Measurements from ENCODE around the gene ARHGAP21.
"Not testable (repeated sequence)": the region's sequence is repeated elsewhere in the genome, so short reads cannot be mapped to it uniquely, and the experiment has no call there.

ARHGAP21 gene

DNA sequence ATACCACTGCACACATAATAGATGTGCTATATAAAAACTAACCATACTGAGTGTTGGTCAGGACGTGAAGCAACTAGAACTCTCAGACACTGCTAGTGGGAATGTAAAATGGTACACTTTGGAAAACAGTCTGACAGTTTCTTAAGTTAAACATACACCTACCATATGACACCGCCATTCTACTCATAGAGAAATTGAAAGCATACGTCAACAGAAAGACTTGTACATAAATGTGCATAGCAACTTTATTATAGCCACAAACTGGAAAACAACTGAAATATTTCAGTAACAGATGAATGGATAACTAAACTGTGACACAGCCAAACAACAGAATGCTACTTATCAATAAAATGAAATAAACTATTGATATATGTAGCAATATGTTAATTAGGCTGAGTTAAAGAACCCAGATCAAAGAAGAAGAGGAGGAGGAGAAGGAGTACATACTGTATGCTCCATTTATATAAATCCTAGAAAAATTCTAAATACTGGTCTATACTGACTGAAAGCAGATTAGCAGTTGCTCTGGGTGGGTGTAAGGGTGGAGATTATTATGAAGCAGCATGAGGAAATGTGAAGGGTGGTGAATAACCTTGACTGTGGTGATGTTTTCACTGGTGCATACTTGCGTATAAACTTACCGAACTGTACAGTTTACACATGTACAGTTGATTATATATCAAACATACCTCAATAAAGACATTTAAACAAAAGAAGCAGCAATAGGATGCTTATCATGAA lies 48.6 kb downstream of the ARHGAP21 start:
- Histone ChIP-seq H3K4me1 (ENCODE audit: control extremely low read depth in 1 of 4, control insufficient read depth in 4 of 4, insufficient read depth in 4 of 4, low read length in 3 of 4) (peaks cover 0 to 1% (median 0%) of the 10 kb centered on the region in 4 experiments), H3K9me3 (ENCODE audit: control extremely low read depth in 1 of 5, control insufficient read depth in 4 of 5, insufficient read depth in 2 of 5, low read depth in 1 of 5, low read length in 4 of 5) (peaks cover 0 to 5% (median 0%) of the 10 kb centered on the region in 5 experiments), H3K27ac (ENCODE audit: insufficient read depth in 1 of 2, low read depth in 1 of 2, low read length in 2 of 2, poor library complexity in 1 of 2, severe bottlenecking in 2 of 2) (no peak overlapping the region), H3K27me3 (replicated peaks in 2 of 5; ENCODE audit: control insufficient read depth in 4 of 5, insufficient read depth in 5 of 5, low read length in 4 of 5) (no peaks in the 10 kb centered on the region), H3K4me3 (ENCODE audit: control insufficient read depth in 1 of 7, extremely low read depth in 1 of 7, insufficient read depth in 4 of 7, low read depth in 2 of 7, low read length in 6 of 7) (no peak overlapping the region), H3K36me3 (ENCODE audit: control insufficient read depth in 4 of 4, insufficient read depth in 4 of 4, low read length in 3 of 4) (no peaks in the 10 kb centered on the region)
- 100% methylated on average over 1 of the region's 5 CpGs for WGBS (ENCODE audit: insufficient coverage)
- no peak for DNase-seq
- ChIA-PET CTCF (no interaction called here), POLR2A (no interaction called here)

DNA sequence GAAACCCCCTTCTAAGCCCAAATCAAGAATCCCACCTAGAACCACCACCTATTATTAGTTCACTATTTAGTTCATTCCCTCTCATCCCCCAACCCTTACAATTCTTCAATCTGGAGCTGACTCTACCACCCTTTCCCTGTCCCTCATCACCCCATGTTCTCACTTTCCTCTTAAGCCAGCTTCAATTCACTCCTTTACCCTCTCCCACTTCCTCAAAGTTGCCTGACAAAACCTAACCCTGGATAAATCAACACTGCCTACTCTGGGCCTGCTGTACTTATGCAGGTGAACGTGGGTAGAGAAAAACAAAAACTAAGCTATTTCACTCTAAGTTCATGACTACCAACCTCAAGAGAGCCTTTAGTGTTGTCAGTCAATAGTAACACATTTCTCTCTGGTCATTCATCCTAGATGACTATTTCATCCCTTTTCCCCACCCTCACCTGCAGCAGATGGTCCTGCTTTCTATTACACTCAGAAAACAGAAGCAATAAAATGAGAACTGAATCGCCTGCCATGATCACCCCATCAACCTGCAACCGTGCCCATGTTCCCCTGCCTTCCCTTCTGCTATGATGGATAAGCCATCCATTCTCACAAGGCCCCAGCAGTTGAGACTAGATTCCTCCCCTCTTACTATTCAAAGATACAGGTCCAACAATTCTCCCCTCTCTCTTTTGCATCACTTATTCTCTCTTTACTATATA lies 52.6 kb downstream of the ARHGAP21 start:
- POLR2A ChIA-PET: no interaction called here
- Histone ChIP-seq H3K9me3 (ENCODE audit: control extremely low read depth in 1 of 5, control insufficient read depth in 4 of 5, insufficient read depth in 2 of 5, low read depth in 1 of 5, low read length in 4 of 5) (no peaks in the 10 kb centered on the region), H3K4me1 (ENCODE audit: control extremely low read depth in 1 of 4, control insufficient read depth in 4 of 4, insufficient read depth in 4 of 4, low read length in 3 of 4) (peaks cover 0 to 3% (median 0%) of the 10 kb centered on the region in 4 experiments), H3K27ac (ENCODE audit: insufficient read depth in 1 of 2, low read depth in 1 of 2, low read length in 2 of 2, poor library complexity in 1 of 2, severe bottlenecking in 2 of 2) (no peak overlapping the region), H3K27me3 (replicated peaks in 2 of 5; ENCODE audit: control insufficient read depth in 4 of 5, insufficient read depth in 5 of 5, low read length in 4 of 5) (no peaks in the 10 kb centered on the region), H3K36me3 (ENCODE audit: control insufficient read depth in 4 of 4, insufficient read depth in 4 of 4, low read length in 3 of 4) (peaks cover 2 to 8% (median 5%) of the 10 kb centered on the region in 4 experiments), H3K4me3 (ENCODE audit: control insufficient read depth in 1 of 7, extremely low read depth in 1 of 7, insufficient read depth in 4 of 7, low read depth in 2 of 7, low read length in 6 of 7) (no peak overlapping the region)
- no peak for DNase-seq
- CTCF ChIA-PET: interaction anchor here (0.7 to 1.1 kb wide), 3 partner anchors 10 to 325 kb away, joined by 3 read pairs; no protein-coding TSS in a partner anchor
- no CpG with 5 or more reads among the region's 3 CpGs for WGBS (ENCODE audit: insufficient coverage)

DNA sequence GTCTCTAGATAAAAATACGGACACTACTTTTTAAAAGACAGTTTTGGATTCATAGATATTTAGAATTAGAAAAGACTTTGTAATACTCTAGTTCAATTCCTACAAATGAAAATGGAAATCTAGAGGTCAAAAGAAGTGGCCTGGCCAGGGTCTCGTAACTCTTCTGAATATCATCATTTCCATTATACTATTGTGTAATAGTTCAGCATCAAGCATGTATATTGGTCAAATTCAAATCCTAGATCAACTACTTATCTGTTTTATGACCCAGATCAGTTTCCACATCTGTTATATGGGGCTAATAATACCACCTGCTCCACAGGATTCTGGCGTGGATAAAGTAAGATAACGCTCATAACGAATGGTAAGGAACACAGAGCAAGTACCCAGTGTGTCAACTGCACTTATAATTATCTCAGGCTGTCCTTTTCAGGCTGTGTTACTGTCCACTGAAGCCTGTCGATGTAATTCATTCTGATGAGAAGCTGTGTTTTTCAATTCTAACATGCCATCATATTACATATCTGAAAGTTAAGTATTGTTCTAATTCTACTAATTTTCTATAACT lies 54.3 kb downstream of the ARHGAP21 start:
- no peak overlapping the region for H3K4me3 ChIP-seq (ENCODE audit: control insufficient read depth in 1 of 7, extremely low read depth in 1 of 7, insufficient read depth in 4 of 7, low read depth in 2 of 7, low read length in 6 of 7)
- no peak overlapping the region for H3K27ac ChIP-seq (ENCODE audit: insufficient read depth in 1 of 2, low read depth in 1 of 2, low read length in 2 of 2, poor library complexity in 1 of 2, severe bottlenecking in 2 of 2)
- WGBS (ENCODE audit: insufficient coverage): 89% methylated on average over 3 of the region's 6 CpGs
- no peaks in the 10 kb centered on the region for H3K27me3 ChIP-seq (replicated peaks in 2 of 5; ENCODE audit: control insufficient read depth in 4 of 5, insufficient read depth in 5 of 5, low read length in 4 of 5)
- ChIA-PET CTCF (interaction anchor here (0.7 kb wide), 1 partner anchor 53 kb away, joined by 3 read pairs; no protein-coding TSS in a partner anchor), POLR2A (no interaction called here)
- no peak for DNase-seq
- H3K9me3 ChIP-seq (ENCODE audit: control extremely low read depth in 1 of 5, control insufficient read depth in 4 of 5, insufficient read depth in 2 of 5, low read depth in 1 of 5, low read length in 4 of 5): no peaks in the 10 kb centered on the region
- H3K36me3 ChIP-seq (ENCODE audit: control insufficient read depth in 4 of 4, insufficient read depth in 4 of 4, low read length in 3 of 4): peaks cover 2 to 8% (median 5%) of the 10 kb centered on the region in 4 experiments
- peaks cover 0 to 3% (median 0%) of the 10 kb centered on the region in 4 experiments for H3K4me1 ChIP-seq (ENCODE audit: control extremely low read depth in 1 of 4, control insufficient read depth in 4 of 4, insufficient read depth in 4 of 4, low read length in 3 of 4)

DNA sequence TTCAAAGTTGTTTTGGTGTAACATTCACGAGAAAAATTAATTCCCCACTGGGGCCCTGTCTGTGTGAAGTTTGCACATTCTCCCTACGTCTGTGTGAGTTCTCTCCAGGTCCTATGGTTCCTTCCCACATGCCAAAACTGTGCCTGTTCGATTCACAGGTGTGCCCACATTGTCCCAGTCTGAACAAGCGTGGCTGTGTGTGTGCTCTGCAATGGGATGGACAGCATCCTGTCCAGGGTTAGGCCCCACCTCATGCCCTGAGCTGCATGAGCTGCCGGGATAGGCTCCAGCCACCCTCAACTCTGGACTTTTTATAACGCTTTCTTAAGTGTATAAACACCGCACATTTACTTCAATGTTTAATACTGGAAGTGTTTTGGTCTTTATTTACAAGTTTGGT lies 55.4 kb downstream of the ARHGAP21 start:
- ChIA-PET CTCF (interaction anchor here (1.7 kb wide), 1 partner anchor 20 kb away, joined by 3 read pairs; no protein-coding TSS in a partner anchor), POLR2A (no interaction called here)
- Histone ChIP-seq H3K27me3 (replicated peaks in 2 of 5; ENCODE audit: control insufficient read depth in 4 of 5, insufficient read depth in 5 of 5, low read length in 4 of 5) (no peaks in the 10 kb centered on the region), H3K9me3 (ENCODE audit: control extremely low read depth in 1 of 5, control insufficient read depth in 4 of 5, insufficient read depth in 2 of 5, low read depth in 1 of 5, low read length in 4 of 5) (no peaks in the 10 kb centered on the region), H3K27ac (ENCODE audit: insufficient read depth in 1 of 2, low read depth in 1 of 2, low read length in 2 of 2, poor library complexity in 1 of 2, severe bottlenecking in 2 of 2) (no peak overlapping the region), H3K4me3 (ENCODE audit: control insufficient read depth in 1 of 7, extremely low read depth in 1 of 7, insufficient read depth in 4 of 7, low read depth in 2 of 7, low read length in 6 of 7) (no peak overlapping the region), H3K36me3 (ENCODE audit: control insufficient read depth in 4 of 4, insufficient read depth in 4 of 4, low read length in 3 of 4) (peaks cover 4 to 10% (median 6%) of the 10 kb centered on the region in 4 experiments), H3K4me1 (ENCODE audit: control extremely low read depth in 1 of 4, control insufficient read depth in 4 of 4, insufficient read depth in 4 of 4, low read length in 3 of 4) (peaks cover 0 to 3% (median 0%) of the 10 kb centered on the region in 4 experiments)
- 95% methylated on average over 4 of the region's 7 CpGs for WGBS (ENCODE audit: insufficient coverage)
- no peak for DNase-seq

DNA sequence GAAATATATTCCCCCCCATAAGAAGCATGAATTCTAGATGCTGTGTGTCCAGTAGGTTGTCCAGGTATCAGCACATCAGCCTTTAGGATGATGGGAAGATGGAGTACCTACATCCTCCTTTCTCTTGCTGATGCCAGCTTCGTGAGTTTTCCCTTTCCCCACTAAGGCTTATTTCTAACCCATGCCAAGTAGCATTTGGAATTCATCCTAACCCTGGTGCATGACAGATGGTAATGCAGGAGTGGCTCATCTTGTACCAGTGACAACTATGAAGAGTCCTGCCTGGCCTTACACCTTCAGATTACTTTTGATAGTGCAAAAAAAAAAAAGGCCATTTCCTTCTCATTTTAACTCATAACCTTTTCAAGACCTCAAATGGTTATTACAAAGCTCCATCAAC lies 58.7 kb downstream of the ARHGAP21 start:
- H3K27ac ChIP-seq (ENCODE audit: insufficient read depth in 1 of 2, low read depth in 1 of 2, low read length in 2 of 2, poor library complexity in 1 of 2, severe bottlenecking in 2 of 2): no peak overlapping the region
- H3K27me3 ChIP-seq (replicated peaks in 2 of 5; ENCODE audit: control insufficient read depth in 4 of 5, insufficient read depth in 5 of 5, low read length in 4 of 5): no peaks in the 10 kb centered on the region
- peaks cover 0 to 2% (median 0%) of the 10 kb centered on the region in 4 experiments for H3K4me1 ChIP-seq (ENCODE audit: control extremely low read depth in 1 of 4, control insufficient read depth in 4 of 4, insufficient read depth in 4 of 4, low read length in 3 of 4)
- peaks cover 4 to 10% (median 6%) of the 10 kb centered on the region in 4 experiments for H3K36me3 ChIP-seq (ENCODE audit: control insufficient read depth in 4 of 4, insufficient read depth in 4 of 4, low read length in 3 of 4)
- H3K4me3 ChIP-seq (ENCODE audit: control insufficient read depth in 1 of 7, extremely low read depth in 1 of 7, insufficient read depth in 4 of 7, low read depth in 2 of 7, low read length in 6 of 7): no peak overlapping the region
- H3K9me3 ChIP-seq (ENCODE audit: control extremely low read depth in 1 of 5, control insufficient read depth in 4 of 5, insufficient read depth in 2 of 5, low read depth in 1 of 5, low read length in 4 of 5): no peaks in the 10 kb centered on the region
- WGBS (ENCODE audit: insufficient coverage): no CpG with 5 or more reads among the region's 1 CpG
- ChIA-PET POLR2A (no interaction called here), CTCF (interaction anchor here (0.6 kb wide), 1 partner anchor 13 kb away, joined by 3 read pairs; no protein-coding TSS in a partner anchor)
- no peak for DNase-seq

GRCh38 chr10:24661376-24661775 lies 62.3 kb downstream of the ARHGAP21 start:
- Histone ChIP-seq H3K4me3 (ENCODE audit: control insufficient read depth in 1 of 7, extremely low read depth in 1 of 7, insufficient read depth in 4 of 7, low read depth in 2 of 7, low read length in 6 of 7) (no peak overlapping the region), H3K9me3 (ENCODE audit: control extremely low read depth in 1 of 5, control insufficient read depth in 4 of 5, insufficient read depth in 2 of 5, low read depth in 1 of 5, low read length in 4 of 5) (no peaks in the 10 kb centered on the region), H3K4me1 (ENCODE audit: control extremely low read depth in 1 of 4, control insufficient read depth in 4 of 4, insufficient read depth in 4 of 4, low read length in 3 of 4) (no peaks in the 10 kb centered on the region), H3K27me3 (replicated peaks in 2 of 5; ENCODE audit: control insufficient read depth in 4 of 5, insufficient read depth in 5 of 5, low read length in 4 of 5) (no peaks in the 10 kb centered on the region), H3K36me3 (ENCODE audit: control insufficient read depth in 4 of 4, insufficient read depth in 4 of 4, low read length in 3 of 4) (peaks cover 0 to 4% (median 2%) of the 10 kb centered on the region in 4 experiments), H3K27ac (ENCODE audit: insufficient read depth in 1 of 2, low read depth in 1 of 2, low read length in 2 of 2, poor library complexity in 1 of 2, severe bottlenecking in 2 of 2) (no peak overlapping the region)
- POLR2A ChIA-PET: no interaction called here
- no peak for DNase-seq
- WGBS (ENCODE audit: insufficient coverage): no CpG with 5 or more reads among the region's 2 CpGs
- CTCF ChIA-PET: interaction anchor here (1.1 kb wide), 1 partner anchor 10 kb away, joined by 3 read pairs; no protein-coding TSS in a partner anchor

- H3K4me1 ChIP-seq (ENCODE audit: control extremely low read depth in 1 of 4, control insufficient read depth in 4 of 4, insufficient read depth in 4 of 4, low read length in 3 of 4); H3K9me3 ChIP-seq (ENCODE audit: control extremely low read depth in 1 of 5, control insufficient read depth in 4 of 5, insufficient read depth in 2 of 5, low read depth in 1 of 5, low read length in 4 of 5); DNase-seq; CTCF ChIA-PET; H3K36me3 ChIP-seq (ENCODE audit: control insufficient read depth in 4 of 4, insufficient read depth in 4 of 4, low read length in 3 of 4); H3K27me3 ChIP-seq (replicated peaks in 2 of 5; ENCODE audit: control insufficient read depth in 4 of 5, insufficient read depth in 5 of 5, low read length in 4 of 5); POLR2A ChIA-PET; H3K27ac ChIP-seq (ENCODE audit: insufficient read depth in 1 of 2, low read depth in 1 of 2, low read length in 2 of 2, poor library complexity in 1 of 2, severe bottlenecking in 2 of 2); H3K4me3 ChIP-seq (ENCODE audit: control insufficient read depth in 1 of 7, extremely low read depth in 1 of 7, insufficient read depth in 4 of 7, low read depth in 2 of 7, low read length in 6 of 7): not testable (repeated sequence)
- WGBS (ENCODE audit: insufficient coverage): 100% methylated on average over 3 of the region's 4 CpGs
Observed at GRCh38 chr10:24658319-24658718, 65.4 kb downstream of the ARHGAP21 start.
